Activated naive CD4-positive, alpha-beta T cell treated with anti-CD3 and anti-CD28 coated beads for 36 hours (primary cell): ENCODE results near the gene APAF1. TPM values are rescaled to one million over a fixed set of nuclear protein-coding genes. Genes with fewer than 3 reads are reported as not detected.
"Not testable (repeated sequence)": the region's sequence is repeated elsewhere in the genome, so short reads cannot be mapped to it uniquely, and the experiment has no call there.

Source experiments
- CTCF ChIA-PET: fragments of 350-600 bp; sonication (Branson Sonifier 250); formaldehyde crosslinking; loops from one replicate; lab custom pipeline; 2021; ENCODE audit warnings: antibody characterized with exemption; lab: Charles Lee
- DNase-seq: peaks from one replicate; pipeline ENCODE4 v3.0.0-alpha.2; 2020
- H3K27ac Mint-ChIP-seq: one replicate; pipeline ENCODE4 v1.8.0; 2021; ENCODE audit warnings: mild to moderate bottlenecking, mixed read lengths
- H3K27me3 Mint-ChIP-seq: one replicate; pipeline ENCODE4 v1.8.0; 2021; ENCODE audit warnings: low read depth, mixed read lengths
- H3K36me3 Mint-ChIP-seq: one replicate; pipeline ENCODE4 v1.8.0; 2021; ENCODE audit warnings: low read depth, mixed read lengths
- H3K4me1 Mint-ChIP-seq: one replicate; pipeline ENCODE4 v1.8.0; 2021; ENCODE audit warnings: low read depth, mixed read lengths
- H3K4me3 Mint-ChIP-seq: one replicate; pipeline ENCODE4 v1.8.0; 2021; ENCODE audit warnings: mild to moderate bottlenecking, moderate library complexity, mixed read lengths
- H3K9me3 Mint-ChIP-seq: one replicate; pipeline ENCODE4 v1.8.0; 2021; ENCODE audit warnings: mixed read lengths
- intact Hi-C: fragments of 100-400 bp; cut with micrococcal nuclease; formaldehyde crosslinking; loops from one replicate; pipeline ENCODE4 v1.15.1; 2023
- total RNA-seq, 2 experiments: library from RNA; stranded (reverse); gene quantifications; one replicate each; pipeline ENCODE4 v1.2.3, GENCODE V29; 2021

The APAF1 gene
- total RNA-seq, 2 experiments from 2014 or later: 13.6 to 14.5 TPM

GRCh38 chr12:98642801-98643200 lies 2.3 kb upstream of the APAF1 start:
- DNase-seq, H3K36me3 Mint-ChIP-seq, H3K9me3 Mint-ChIP-seq, CTCF ChIA-PET, H3K27me3 Mint-ChIP-seq, intact Hi-C loops, H3K27ac Mint-ChIP-seq: not testable (repeated sequence)
- Mint-ChIP-seq H3K4me1 (peaks cover 18% of the 10 kb centered on the region), H3K4me3 (peak overlapping the region; percentile 96)

GRCh38 chr12:98644433-98644711 lies 718 bp upstream of the APAF1 start:
- Mint-ChIP-seq H3K36me3 (peaks cover 6% of the 10 kb centered on the region), H3K4me1 (peaks cover 24% of the 10 kb centered on the region), H3K27ac (peak overlapping the region; percentile 95), H3K9me3 (peaks cover 1% of the 10 kb centered on the region), H3K27me3 (no peaks in the 10 kb centered on the region), H3K4me3 (peak overlapping the region; percentile 96)
- no peak for DNase-seq
- intact Hi-C loops: loop anchor here (2.0 kb wide), 3 partner anchors 78 to 220 kb away; no protein-coding TSS in a partner anchor
- CTCF ChIA-PET: interaction anchor here (0.6 to 1.1 kb wide), 5 partner anchors 49 to 135 kb away, joined by 3 to 5 read pairs (median 4); partner anchors contain the start of gene SLC25A3

DNA sequence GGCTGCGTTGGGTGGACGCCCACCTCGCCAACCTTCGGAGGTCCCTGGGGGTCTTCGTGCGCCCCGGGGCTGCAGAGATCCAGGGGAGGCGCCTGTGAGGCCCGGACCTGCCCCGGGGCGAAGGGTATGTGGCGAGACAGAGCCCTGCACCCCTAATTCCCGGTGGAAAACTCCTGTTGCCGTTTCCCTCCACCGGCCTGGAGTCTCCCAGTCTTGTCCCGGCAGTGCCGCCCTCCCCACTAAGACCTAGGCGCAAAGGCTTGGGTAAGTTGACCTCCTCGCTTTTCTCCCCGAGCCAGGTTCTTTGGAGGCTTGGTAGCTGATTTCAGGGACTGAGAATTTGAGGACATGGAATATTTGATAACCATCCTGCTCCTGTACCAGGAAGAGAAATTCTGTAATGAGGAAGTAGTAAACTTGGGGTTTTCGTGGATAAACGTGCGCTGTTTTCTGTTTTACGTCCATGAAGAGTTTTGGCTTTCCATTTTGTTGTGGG lies 530 bp downstream of the APAF1 start:
- intact Hi-C loops: loop anchor here (1.0 to 2.0 kb wide), 9 partner anchors 11 to 1555 kb away; partner anchors contain the start of genes ACTR6 and SLC25A3
- H3K9me3 Mint-ChIP-seq: peaks cover 1% of the 10 kb centered on the region

DNA sequence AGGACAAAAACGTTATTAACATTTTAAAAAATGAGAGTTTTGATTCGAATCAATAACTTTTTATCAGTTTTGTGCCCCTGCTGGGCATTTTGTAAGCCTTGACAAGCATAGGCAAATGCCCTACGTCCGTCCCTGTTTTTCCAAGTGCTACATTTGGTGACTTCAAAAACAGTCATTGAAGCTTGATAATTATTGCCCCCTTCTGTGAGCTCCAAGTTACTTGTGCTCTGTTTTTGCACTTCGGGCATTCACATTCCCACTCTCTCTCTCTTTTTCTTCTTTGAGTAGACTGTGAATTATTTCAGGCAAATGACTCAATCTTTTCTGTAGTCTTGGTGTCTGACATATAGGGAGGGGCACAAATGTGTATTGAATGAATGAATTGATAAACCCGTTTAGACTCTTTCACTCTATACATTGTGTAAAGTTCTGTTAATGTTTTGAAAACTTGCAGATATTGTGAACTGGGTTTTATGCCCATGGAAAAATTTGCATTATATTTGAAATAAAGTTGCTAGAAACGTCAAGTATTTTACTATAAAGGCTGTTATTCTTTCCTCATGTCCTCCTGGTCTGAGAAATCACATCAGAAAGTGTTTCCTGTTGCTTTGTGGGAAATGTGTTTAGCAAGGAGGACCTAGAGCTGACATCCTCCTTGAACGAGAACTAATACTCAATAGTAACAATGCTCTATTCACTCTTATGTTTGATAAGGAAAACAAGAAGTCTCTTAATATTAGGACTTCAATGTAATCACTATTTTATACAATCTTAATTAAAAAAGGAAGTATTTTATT lies 1.4 kb downstream of the APAF1 start:
- Mint-ChIP-seq H3K36me3 (peaks cover 12% of the 10 kb centered on the region), H3K27me3 (no peaks in the 10 kb centered on the region), H3K4me3 (peak overlapping the region; percentile 96), H3K4me1 (peaks cover 21% of the 10 kb centered on the region), H3K27ac (no peak overlapping the region), H3K9me3 (no peaks in the 10 kb centered on the region)
- intact Hi-C loops: no loop called here
- CTCF ChIA-PET: interaction anchor here (0.6 to 1.6 kb wide), 5 partner anchors 15 to 352 kb away, joined by 3 to 5 read pairs (median 3); partner anchors contain the start of gene SLC25A3
- no peak for DNase-seq

More for the DNA sequence above, 530 bp downstream of the APAF1 start:
- no peaks in the 10 kb centered on the region for H3K27me3 Mint-ChIP-seq
- peak overlapping the region; percentile 96 for H3K4me3 Mint-ChIP-seq
- DNase-seq: peak; percentile 15
- H3K36me3 Mint-ChIP-seq: peaks cover 10% of the 10 kb centered on the region
- H3K4me1 Mint-ChIP-seq: peaks cover 24% of the 10 kb centered on the region
- CTCF ChIA-PET: interaction anchor here (1.0 to 1.6 kb wide), 4 partner anchors 16 to 353 kb away, joined by 3 to 5 read pairs (median 4); partner anchors contain the start of gene SLC25A3
- peak overlapping the region; percentile 80 for H3K27ac Mint-ChIP-seq

GRCh38 chr12:98651328-98651727 lies 6.2 kb downstream of the APAF1 start:
- CTCF ChIA-PET: interaction anchor here (0.7 to 4.1 kb wide), 2 partner anchors 82 to 85 kb away, joined by 3 to 23 read pairs; no protein-coding TSS in a partner anchor
- no peaks in the 10 kb centered on the region for H3K27me3 Mint-ChIP-seq
- no peak for DNase-seq
- no peaks in the 10 kb centered on the region for H3K9me3 Mint-ChIP-seq
- peaks cover 10% of the 10 kb centered on the region for H3K36me3 Mint-ChIP-seq
- intact Hi-C loops: no loop called here
- H3K4me1 Mint-ChIP-seq: peaks cover 14% of the 10 kb centered on the region
- no peak overlapping the region for H3K4me3 Mint-ChIP-seq
- H3K27ac Mint-ChIP-seq: no peak overlapping the region

DNA sequence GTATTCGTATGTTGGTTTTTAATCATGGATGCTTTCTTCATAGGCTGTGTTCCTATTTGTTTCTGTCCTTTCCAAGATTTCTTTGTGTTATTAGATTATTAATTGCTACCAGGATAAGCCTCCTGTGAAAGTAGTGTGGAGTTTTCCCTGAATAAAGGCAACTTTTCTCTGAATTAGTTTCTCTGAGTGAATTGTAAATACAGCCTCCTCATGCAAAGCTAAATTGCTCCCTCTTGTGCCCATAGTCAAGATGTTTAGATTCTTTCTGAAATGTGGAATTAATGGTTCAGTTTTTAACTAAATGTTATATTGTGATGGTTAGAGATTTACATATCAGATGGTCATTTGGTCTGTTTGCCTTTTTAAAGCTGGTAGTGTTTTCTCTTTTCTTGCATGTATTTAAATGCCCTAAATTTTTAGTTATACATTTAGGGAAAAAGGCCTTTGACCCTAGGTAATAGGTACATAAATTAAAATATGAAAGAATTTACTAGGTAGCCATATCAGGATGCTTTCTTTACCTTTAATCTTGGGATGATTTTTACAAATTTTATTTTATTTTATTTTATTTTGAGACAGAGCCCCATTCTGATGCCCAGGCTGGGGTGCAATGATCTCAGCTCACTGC lies 8.9 kb downstream of the APAF1 start:
- peaks cover 14% of the 10 kb centered on the region for H3K36me3 Mint-ChIP-seq
- DNase-seq: no peak
- no peaks in the 10 kb centered on the region for H3K9me3 Mint-ChIP-seq
- CTCF ChIA-PET: interaction anchor here (0.6 to 1.1 kb wide), 7 partner anchors 16 to 164 kb away, joined by 3 to 6 read pairs (median 3); no protein-coding TSS in a partner anchor
- H3K4me3 Mint-ChIP-seq: no peak overlapping the region
- H3K27me3 Mint-ChIP-seq: no peaks in the 10 kb centered on the region
- intact Hi-C loops: loop anchor here (1.0 to 2.0 kb wide), 4 partner anchors 47 to 229 kb away; no protein-coding TSS in a partner anchor
- no peak overlapping the region for H3K27ac Mint-ChIP-seq
- peaks cover 15% of the 10 kb centered on the region for H3K4me1 Mint-ChIP-seq

DNA sequence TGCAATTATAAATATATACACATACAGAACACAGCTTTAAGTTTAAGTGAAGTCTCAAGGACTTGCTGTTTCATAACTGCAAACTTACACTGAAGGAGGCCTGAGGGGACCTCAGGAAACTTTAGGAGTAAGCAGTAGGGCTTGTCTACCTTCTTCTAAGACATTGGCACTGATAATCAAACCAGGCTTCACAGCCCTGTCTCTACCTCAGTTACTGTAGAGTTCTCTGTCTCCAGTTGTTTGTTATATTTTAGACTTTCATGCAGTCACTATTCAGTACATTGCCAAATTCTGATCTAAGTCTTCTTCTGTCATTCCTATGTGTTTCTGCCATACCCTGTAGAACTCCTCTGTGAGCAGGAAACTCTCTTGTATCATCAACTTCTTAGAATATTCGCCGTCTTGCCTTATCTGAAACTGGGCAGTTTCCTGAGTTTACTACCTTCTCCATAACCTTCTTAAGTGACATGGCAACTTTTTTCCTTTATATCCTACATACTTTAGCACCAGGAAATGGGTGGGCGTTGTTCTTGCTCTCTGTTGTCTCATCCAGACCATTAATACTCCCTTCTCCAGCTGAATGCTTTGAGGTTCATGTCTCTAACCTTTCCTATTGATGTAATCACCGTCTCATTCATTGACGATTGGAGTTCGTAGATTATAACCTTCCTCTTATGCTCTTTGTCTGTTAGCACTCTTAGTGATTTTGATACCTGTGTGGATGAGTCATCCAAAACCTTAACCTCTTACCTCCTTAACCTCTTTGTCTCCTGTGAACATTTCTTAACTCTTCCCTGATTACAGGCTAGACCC lies 11.4 kb downstream of the APAF1 start:
- DNase-seq: peak; percentile 12
- CTCF ChIA-PET: interaction anchor here (0.5 to 0.6 kb wide), 2 partner anchors 109 to 657 kb away, joined by 3 read pairs; no protein-coding TSS in a partner anchor
- peaks cover 10% of the 10 kb centered on the region for H3K36me3 Mint-ChIP-seq

GRCh38 chr12:98660521-98660920 lies 15.4 kb downstream of the APAF1 start:
- H3K27ac Mint-ChIP-seq: no peak overlapping the region
- no peak overlapping the region for H3K4me3 Mint-ChIP-seq
- no peaks in the 10 kb centered on the region for H3K9me3 Mint-ChIP-seq
- peaks cover 11% of the 10 kb centered on the region for H3K36me3 Mint-ChIP-seq
- no peak for DNase-seq
- no peaks in the 10 kb centered on the region for H3K27me3 Mint-ChIP-seq
- CTCF ChIA-PET: interaction anchor here (1.5 kb wide), 1 partner anchor 19 kb away, joined by 4 read pairs; no protein-coding TSS in a partner anchor
- H3K4me1 Mint-ChIP-seq: peaks cover 12% of the 10 kb centered on the region
- intact Hi-C loops: no loop called here

More for the DNA sequence above, 11.4 kb downstream of the APAF1 start:
- no peaks in the 10 kb centered on the region for H3K27me3 Mint-ChIP-seq
- intact Hi-C loops: loop anchor here (1.0 kb wide), 2 partner anchors 11 to 85 kb away; partner anchors contain the start of gene APAF1
- no peaks in the 10 kb centered on the region for H3K9me3 Mint-ChIP-seq
- peaks cover 13% of the 10 kb centered on the region for H3K4me1 Mint-ChIP-seq
- H3K27ac Mint-ChIP-seq: peak overlapping the region; percentile 48
- no peak overlapping the region for H3K4me3 Mint-ChIP-seq

GRCh38 chr12:98669751-98670150 lies 24.7 kb downstream of the APAF1 start:
- Mint-ChIP-seq H3K9me3 (peaks cover 1% of the 10 kb centered on the region), H3K36me3 (peaks cover 29% of the 10 kb centered on the region), H3K4me1 (peaks cover 3% of the 10 kb centered on the region), H3K27me3 (no peaks in the 10 kb centered on the region), H3K27ac (no peak overlapping the region), H3K4me3 (no peak overlapping the region)
- no peak for DNase-seq
- CTCF ChIA-PET: interaction anchor here (1.0 to 1.1 kb wide), 2 partner anchors 16 to 29 kb away, joined by 3 to 4 read pairs; no protein-coding TSS in a partner anchor
- intact Hi-C loops: no loop called here

DNA sequence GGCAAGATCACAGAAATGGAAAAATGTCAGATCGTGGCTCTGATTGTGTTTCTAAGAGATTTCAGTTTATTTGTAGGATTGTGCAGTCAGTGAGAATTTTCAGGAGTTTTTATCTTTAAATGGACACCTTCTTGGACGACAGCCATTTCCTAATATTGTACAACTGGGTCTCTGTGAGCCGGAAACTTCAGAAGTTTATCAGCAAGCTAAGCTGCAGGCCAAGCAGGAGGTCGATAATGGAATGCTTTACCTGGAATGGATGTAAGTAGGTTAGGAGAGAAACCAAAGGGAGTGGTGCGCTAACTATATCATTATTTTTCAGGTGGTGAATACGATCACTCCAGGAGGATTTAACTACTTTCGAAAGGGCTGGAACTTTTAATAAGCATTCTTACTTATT lies 26.4 kb downstream of the APAF1 start:
- no peak overlapping the region for H3K27ac Mint-ChIP-seq
- H3K36me3 Mint-ChIP-seq: peaks cover 23% of the 10 kb centered on the region
- CTCF ChIA-PET: no interaction called here

DNA sequence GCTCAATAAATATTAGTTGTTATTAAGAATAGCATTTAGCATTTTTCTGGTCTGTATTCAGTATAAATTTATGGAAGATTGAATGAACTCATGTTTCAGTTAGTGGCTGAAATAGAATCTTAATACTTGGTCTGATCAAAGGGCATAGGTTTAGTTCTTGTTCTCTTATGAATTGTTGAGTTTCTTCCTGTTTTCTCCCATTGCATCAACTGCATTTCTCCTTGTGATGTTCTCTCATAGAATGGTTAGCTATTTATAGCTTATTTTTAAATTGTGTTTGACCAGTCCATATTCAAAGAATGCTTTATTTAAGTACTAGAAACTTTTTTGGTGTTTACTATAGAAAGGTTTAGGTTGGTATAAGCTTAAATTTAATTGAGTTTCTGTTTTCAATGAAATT lies 29.8 kb downstream of the APAF1 start:
- CTCF ChIA-PET: no interaction called here
- Mint-ChIP-seq H3K27ac (no peak overlapping the region), H3K36me3 (peaks cover 9% of the 10 kb centered on the region)

More for the DNA sequence above, 26.4 kb downstream of the APAF1 start:
- H3K27me3 Mint-ChIP-seq: no peaks in the 10 kb centered on the region
- H3K4me1 Mint-ChIP-seq: peaks cover 3% of the 10 kb centered on the region
- intact Hi-C loops: no loop called here
- DNase-seq: no peak
- H3K9me3 Mint-ChIP-seq: peaks cover 1% of the 10 kb centered on the region
- H3K4me3 Mint-ChIP-seq: no peak overlapping the region

More for the DNA sequence above, 29.8 kb downstream of the APAF1 start:
- no peak for DNase-seq
- Mint-ChIP-seq H3K27me3 (no peaks in the 10 kb centered on the region), H3K9me3 (peaks cover 1% of the 10 kb centered on the region), H3K4me1 (peaks cover under 1% of the 10 kb centered on the region), H3K4me3 (no peak overlapping the region)
- intact Hi-C loops: no loop called here
